Effector memory CD8-positive, alpha-beta T cell (primary cell): Measurements from ENCODE around the gene STN1.
A peak's percentile ranks its signal among the peaks of the same experiment; 100 is the strongest.

ENCODE experiments used
- ATAC-seq: fragments of 150-1000 bp; cut with Tn5 transposase; replicated peaks from 2 replicates; pipeline ENCODE4 v1.10.0; 2021; ENCODE audit warnings: mild to moderate bottlenecking, moderate library complexity
- DNase-seq, 3 experiments: peaks; one replicate each; pipeline ENCODE4 v3.0.0; 2021
- H3K27ac Mint-ChIP-seq, 2 donors: one replicate each; pipeline ENCODE4 v1.8.0; 2022; ENCODE audit warnings: mild to moderate bottlenecking in 2 of 2, mixed read lengths in 2 of 2, moderate library complexity in 2 of 2
- H3K27me3 Mint-ChIP-seq, 2 donors: one replicate each; pipeline ENCODE4 v1.8.0; 2022; ENCODE audit warnings: mixed read lengths in 2 of 2
- H3K36me3 Mint-ChIP-seq: one replicate; pipeline ENCODE4 v1.8.0; 2022; ENCODE audit warnings: mild to moderate bottlenecking, moderate library complexity, mixed read lengths; ENCODE audit not compliant: insufficient read depth
- H3K4me1 Mint-ChIP-seq, 2 donors: one replicate each; pipeline ENCODE4 v1.8.0; 2022; ENCODE audit warnings: low read depth in 2 of 2, mixed read lengths in 2 of 2
- H3K4me3 Mint-ChIP-seq, 2 donors: one replicate each; pipeline ENCODE4 v1.8.0; 2022; ENCODE audit warnings: mild to moderate bottlenecking in 2 of 2, mixed read lengths in 2 of 2, moderate library complexity in 2 of 2
- H3K9me3 Mint-ChIP-seq, 2 donors: one replicate each; pipeline ENCODE4 v1.8.0; 2022; ENCODE audit warnings: mixed read lengths in 2 of 2

The STN1 gene

DNA sequence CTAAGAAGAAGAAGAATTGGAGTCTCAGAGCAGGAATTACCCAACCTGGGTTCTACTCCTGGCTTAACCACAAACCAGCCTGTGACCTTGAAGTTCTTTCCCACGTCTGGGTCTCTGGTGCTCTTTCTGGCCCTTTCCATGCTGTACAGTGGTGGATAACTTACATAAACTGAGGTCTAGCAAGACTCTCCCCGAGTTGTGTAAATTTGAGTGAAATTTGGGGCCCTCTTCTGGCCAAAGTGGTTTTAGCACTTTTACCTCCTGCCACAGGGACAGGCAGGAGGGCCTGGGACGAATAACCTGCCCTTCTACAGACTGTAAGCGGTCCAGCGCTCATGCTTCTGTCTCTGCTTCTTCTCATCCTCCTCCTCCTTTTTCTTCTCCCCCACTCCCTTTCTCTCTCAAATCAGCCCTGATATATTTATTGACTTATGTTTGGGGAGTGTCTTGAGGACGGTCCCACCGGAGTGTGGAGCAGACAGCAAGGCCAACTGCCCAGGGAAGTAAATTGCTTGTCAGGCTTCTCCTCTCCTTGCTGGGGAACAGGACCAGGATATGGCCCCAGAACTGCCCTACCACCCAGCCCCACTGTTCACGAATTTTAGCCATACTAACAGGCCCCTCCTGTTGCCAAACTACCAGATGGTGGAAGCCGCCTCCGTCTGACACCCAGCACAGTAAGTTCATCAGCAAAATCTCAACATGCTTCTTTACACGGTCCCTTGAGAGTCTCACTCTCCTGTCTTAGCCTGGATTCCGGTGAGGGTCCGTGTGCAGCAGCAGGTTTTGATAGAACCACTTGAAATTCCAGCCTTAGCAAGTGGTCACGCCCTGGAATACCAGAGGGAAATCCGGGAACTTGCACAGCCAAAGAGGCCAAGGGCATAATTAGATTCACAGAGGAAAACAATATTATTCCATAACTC is 58.6 kb downstream of the STN1 start:
- no peak overlapping the region for H3K4me3 Mint-ChIP-seq
- H3K27ac Mint-ChIP-seq: no peak overlapping the region
- peaks cover 17 to 21% of the 10 kb centered on the region in 2 donors for H3K27me3 Mint-ChIP-seq
- peaks cover 4% of the 10 kb centered on the region in 2 donors for H3K4me1 Mint-ChIP-seq
- peaks cover 4% of the 10 kb centered on the region for H3K36me3 Mint-ChIP-seq
- peak; percentile 41 to 68 (median 54) for DNase-seq
- H3K9me3 Mint-ChIP-seq: no peaks in the 10 kb centered on the region
- peak; percentile 67 for ATAC-seq

DNA sequence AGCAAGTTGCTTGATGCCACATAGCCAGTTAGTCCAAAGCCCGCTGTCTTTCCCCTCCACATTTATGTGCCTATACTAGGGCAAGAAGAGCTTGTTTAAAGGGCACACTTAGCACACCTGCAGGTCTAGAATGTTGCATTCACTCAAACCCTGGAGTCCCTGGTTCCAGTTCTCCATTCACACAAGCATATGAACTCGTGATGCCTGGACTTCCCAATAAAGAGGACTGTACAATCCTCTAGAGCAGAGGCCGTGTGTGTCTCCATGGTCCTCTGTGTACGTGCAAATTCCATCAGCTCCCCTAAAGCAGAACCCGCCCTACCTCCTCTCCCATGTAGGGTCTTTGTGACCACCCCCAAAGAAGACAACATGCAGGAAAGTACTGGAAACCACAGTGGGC is 59.6 kb downstream of the STN1 start:
- no peak for DNase-seq
- no peaks in the 10 kb centered on the region for H3K36me3 Mint-ChIP-seq
- ATAC-seq: no peak
- no peak overlapping the region for H3K4me3 Mint-ChIP-seq
- no peak overlapping the region for H3K27ac Mint-ChIP-seq
- H3K4me1 Mint-ChIP-seq: peaks cover 7 to 10% of the 10 kb centered on the region in 2 donors
- no peaks in the 10 kb centered on the region for H3K9me3 Mint-ChIP-seq
- H3K27me3 Mint-ChIP-seq: peaks cover 28 to 32% of the 10 kb centered on the region in 2 donors

- peaks cover 7 to 10% of the 10 kb centered on the region in 2 donors for H3K4me1 Mint-ChIP-seq
- H3K27ac Mint-ChIP-seq: no peak overlapping the region
- H3K36me3 Mint-ChIP-seq: no peaks in the 10 kb centered on the region
- no peak for ATAC-seq
- no peaks in the 10 kb centered on the region for H3K9me3 Mint-ChIP-seq
- peaks cover 42 to 46% of the 10 kb centered on the region in 2 donors for H3K27me3 Mint-ChIP-seq
- no peak for DNase-seq
- peak overlapping the region in 1 of 2 donors; percentile 43 for H3K4me3 Mint-ChIP-seq
Observed at GRCh38 chr10:103856797-103857170, 61.2 kb downstream of the STN1 start.

DNA sequence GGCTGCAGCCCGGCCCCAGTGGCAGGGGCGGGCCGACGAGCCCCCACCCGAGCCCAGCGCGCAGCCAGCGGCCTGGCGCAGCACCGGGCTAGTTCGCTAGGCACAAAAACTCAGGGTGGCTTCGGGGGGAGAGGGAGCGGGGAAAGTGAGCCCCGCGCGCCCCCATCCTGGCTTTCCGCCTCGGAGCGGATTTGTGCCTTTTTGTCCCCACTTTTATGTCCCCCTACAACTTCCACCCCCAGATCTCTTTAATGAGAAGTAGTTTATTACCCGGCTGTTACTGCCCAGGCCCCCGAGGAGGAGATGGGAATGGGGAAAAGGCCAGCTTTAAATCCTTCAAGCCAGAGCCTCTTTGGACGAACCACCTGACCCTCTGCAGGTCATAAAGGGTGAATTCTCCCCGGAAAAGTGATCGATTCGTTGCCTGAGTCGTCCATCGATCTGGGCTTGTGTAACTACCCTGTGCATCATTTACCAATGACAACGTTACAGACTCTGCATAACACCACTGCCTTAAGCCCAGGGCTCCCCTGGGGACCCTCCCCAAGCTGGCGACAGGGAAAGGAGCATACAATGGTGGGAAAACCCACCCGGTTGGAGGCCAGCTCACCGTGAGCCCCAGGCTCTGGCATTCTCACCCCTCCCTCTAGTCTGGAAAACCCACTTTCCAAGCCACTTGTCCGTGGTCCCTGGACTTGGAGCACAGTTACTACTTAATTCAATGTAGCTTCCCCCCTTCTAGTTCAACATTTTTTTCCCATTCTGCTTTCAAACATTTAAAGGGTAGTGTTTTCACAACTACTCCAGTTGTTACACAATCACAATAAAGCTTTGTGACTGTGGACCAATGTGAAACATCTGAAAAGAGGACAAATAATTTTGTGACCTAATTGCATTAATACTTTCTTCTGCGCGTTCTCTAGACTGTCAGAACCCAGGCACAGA is 61.9 kb downstream of the STN1 start:
- Mint-ChIP-seq H3K4me1 (peaks cover 7 to 10% of the 10 kb centered on the region in 2 donors), H3K36me3 (no peaks in the 10 kb centered on the region), H3K27ac (no peak overlapping the region), H3K4me3 (peak overlapping the region; percentile 43 to 59), H3K9me3 (no peaks in the 10 kb centered on the region), H3K27me3 (peaks cover 42 to 46% of the 10 kb centered on the region in 2 donors)
- DNase-seq: no peak
- no peak for ATAC-seq

- Mint-ChIP-seq H3K4me1 (peaks cover 7 to 10% of the 10 kb centered on the region in 2 donors), H3K27ac (no peak within 1 kb of the TSS), H3K4me3 (peak within 1 kb of the TSS; percentile 76 to 81), H3K36me3 (no peaks in the 10 kb centered on the region), H3K27me3 (peaks cover 42 to 52% of the 10 kb centered on the region in 2 donors), H3K9me3 (no peaks in the 10 kb centered on the region)
- DNase-seq: no peak
- ATAC-seq: peak; percentile 40
Observed at GRCh38 chr10:103855424-103855823, 62.6 kb downstream of the STN1 start, which contains the start of gene SH3PXD2A. TSS of gene SH3PXD2A (minus strand) at chr10:103855576. CDS start at chr10:103855266, 310 bp downstream.

- Mint-ChIP-seq H3K27me3 (peaks cover 46 to 58% of the 10 kb centered on the region in 2 donors), H3K27ac (no peak overlapping the region), H3K9me3 (no peaks in the 10 kb centered on the region), H3K36me3 (no peaks in the 10 kb centered on the region), H3K4me1 (peaks cover 7 to 10% of the 10 kb centered on the region in 2 donors), H3K4me3 (peak overlapping the region; percentile 76 to 81)
- DNase-seq: no peak
- ATAC-seq: peak; percentile 41
Observed at GRCh38 chr10:103854686-103855391, 63.1 kb downstream of the STN1 start.

GRCh38 chr10:103854265-103854685 is 63.7 kb downstream of the STN1 start:
- Mint-ChIP-seq H3K27me3 (peaks cover 52 to 64% of the 10 kb centered on the region in 2 donors), H3K36me3 (no peaks in the 10 kb centered on the region), H3K9me3 (no peaks in the 10 kb centered on the region), H3K4me1 (peaks cover 7 to 10% of the 10 kb centered on the region in 2 donors), H3K4me3 (peak overlapping the region; percentile 76 to 81), H3K27ac (no peak overlapping the region)
- no peak for ATAC-seq
- no peak for DNase-seq

DNA sequence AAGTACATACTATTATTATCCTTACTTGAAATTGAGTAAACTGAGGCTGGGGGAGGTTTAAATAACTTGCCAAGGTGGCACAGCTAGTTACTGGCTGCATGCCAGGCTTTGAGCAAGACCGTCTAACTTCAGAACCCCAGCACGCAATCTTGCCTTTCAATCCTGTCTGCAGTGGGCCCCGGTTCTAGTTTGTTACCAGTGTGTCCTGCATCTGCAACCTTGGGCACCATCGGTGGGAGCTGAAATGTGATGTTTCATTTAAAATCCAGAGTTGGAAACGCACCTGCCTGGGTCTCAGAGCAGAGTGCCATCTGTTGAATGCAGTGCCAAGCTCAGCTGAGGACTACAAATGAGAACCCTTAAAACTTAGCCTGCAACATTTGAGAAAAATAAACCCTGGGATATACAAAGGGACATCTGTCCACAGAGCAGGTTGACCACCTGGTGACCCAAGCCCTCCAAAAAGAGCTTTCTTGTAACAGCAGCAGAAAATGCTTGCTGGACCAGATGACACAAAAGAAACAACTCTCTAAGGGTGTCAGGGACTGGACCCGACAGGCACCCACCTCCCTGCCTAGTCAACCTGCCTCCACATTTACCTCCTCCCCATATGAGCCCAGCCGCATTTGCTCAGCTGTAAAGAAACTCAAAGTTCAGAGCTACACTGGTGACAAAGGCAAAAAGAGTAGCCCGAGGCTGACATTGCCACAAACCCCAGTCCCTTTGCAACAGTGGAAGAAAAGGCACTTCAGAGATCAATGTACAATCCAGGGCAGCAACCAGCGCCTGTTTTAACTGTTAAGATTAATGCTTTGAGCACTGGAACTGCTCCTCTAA is 64.3 kb downstream of the STN1 start:
- H3K27me3 Mint-ChIP-seq: peaks cover 52 to 68% of the 10 kb centered on the region in 2 donors
- DNase-seq: no peak
- no peaks in the 10 kb centered on the region for H3K9me3 Mint-ChIP-seq

DNA sequence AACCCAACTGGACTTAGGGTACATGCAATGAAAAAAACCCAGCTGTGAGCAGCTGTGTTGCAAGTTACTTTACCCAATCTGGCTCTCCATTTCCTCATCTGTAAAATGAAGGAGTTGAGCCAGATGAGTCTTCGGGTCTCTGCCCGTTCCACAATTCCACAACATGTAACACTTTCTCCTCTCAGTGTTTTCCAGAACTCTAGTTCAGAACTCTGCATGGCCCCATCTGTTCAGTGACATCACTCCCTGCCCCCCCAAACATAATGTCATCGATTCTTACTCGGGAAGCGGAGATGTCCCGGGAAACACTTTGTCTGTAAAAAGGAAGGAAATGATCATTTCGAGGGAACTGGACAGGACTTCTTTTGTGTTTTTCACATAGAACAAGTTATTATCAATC is 65.1 kb downstream of the STN1 start:
- DNase-seq (no peak), ATAC-seq (no peak)
- Mint-ChIP-seq H3K36me3 (no peaks in the 10 kb centered on the region), H3K9me3 (no peaks in the 10 kb centered on the region), H3K4me1 (peaks cover 7 to 10% of the 10 kb centered on the region in 2 donors), H3K27me3 (peaks cover 52 to 74% of the 10 kb centered on the region in 2 donors), H3K27ac (no peak overlapping the region), H3K4me3 (no peak overlapping the region)

More for the DNA sequence above, 64.3 kb downstream of the STN1 start:
- Mint-ChIP-seq H3K4me1 (peaks cover 7 to 10% of the 10 kb centered on the region in 2 donors), H3K36me3 (no peaks in the 10 kb centered on the region), H3K27ac (no peak overlapping the region), H3K4me3 (peak overlapping the region; percentile 76 to 81)
- ATAC-seq: no peak

- ATAC-seq: no peak
- no peak for DNase-seq
- Mint-ChIP-seq H3K9me3 (no peaks in the 10 kb centered on the region), H3K27me3 (peaks cover 52 to 72% of the 10 kb centered on the region in 2 donors), H3K4me1 (peaks cover 7 to 10% of the 10 kb centered on the region in 2 donors), H3K36me3 (no peaks in the 10 kb centered on the region), H3K27ac (no peak overlapping the region), H3K4me3 (no peak overlapping the region)
Observed at GRCh38 chr10:103852189-103852711, 65.7 kb downstream of the STN1 start.

- no peaks in the 10 kb centered on the region for H3K9me3 Mint-ChIP-seq
Observed at GRCh38 chr10:103851261-103851660, 66.7 kb downstream of the STN1 start.

DNA sequence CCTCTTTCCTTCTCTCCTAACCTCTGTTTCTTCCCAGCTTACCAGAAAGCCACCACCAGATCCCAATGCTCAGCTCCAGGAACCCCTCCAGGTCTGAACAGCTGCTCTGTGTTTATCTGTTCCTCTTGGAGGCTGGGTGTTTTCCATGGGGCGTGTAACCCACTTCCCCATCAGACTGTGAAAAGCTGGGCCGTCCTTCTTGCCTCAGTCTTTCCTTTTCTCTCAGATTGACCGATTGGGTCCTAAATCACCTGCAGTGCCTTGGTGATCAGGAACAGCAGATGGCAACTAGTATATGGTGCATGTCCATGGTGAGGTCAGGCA is 67.5 kb downstream of the STN1 start:
- no peak overlapping the region for H3K4me3 Mint-ChIP-seq
- DNase-seq: no peak
- peaks cover 39 to 58% of the 10 kb centered on the region in 2 donors for H3K27me3 Mint-ChIP-seq
- no peak for ATAC-seq
- no peaks in the 10 kb centered on the region for H3K36me3 Mint-ChIP-seq
- no peaks in the 10 kb centered on the region for H3K9me3 Mint-ChIP-seq
- no peak overlapping the region for H3K27ac Mint-ChIP-seq
- peaks cover 18 to 22% of the 10 kb centered on the region in 2 donors for H3K4me1 Mint-ChIP-seq

More at GRCh38 chr10:103851261-103851660, 66.7 kb downstream of the STN1 start:
- ATAC-seq (no peak), DNase-seq (no peak)
- Mint-ChIP-seq H3K27ac (no peak overlapping the region), H3K27me3 (peaks cover 43 to 62% of the 10 kb centered on the region in 2 donors), H3K36me3 (no peaks in the 10 kb centered on the region), H3K4me1 (peaks cover 10 to 15% of the 10 kb centered on the region in 2 donors), H3K4me3 (no peak overlapping the region)
